HL-60 (cell line): ENCODE measurements around the gene SEPSECS.

ENCODE experiments used
- DNase-seq, 2 experiments: peaks; one replicate each; pipeline ENCODE4 v3.0.0-alpha.2; 2010 to 2020; ENCODE audit warnings: low read depth in 1 of 2, low spot score in 1 of 2
- H3K27ac ChIP-seq: fragments of 250-450 bp; sonication (Bioruptor Pico); replicated peaks from 2 replicates; pipeline ENCODE4 v1.5.1; 2020; ENCODE audit warnings: mild to moderate bottlenecking, moderate library complexity
- H3K27me3 ChIP-seq: fragments of 250-450 bp; sonication (Bioruptor Pico); 2 replicates; pipeline ENCODE4 v1.5.1; 2021; ENCODE audit warnings: mild to moderate bottlenecking, moderate library complexity; ENCODE audit not compliant: insufficient read depth, poor library complexity, severe bottlenecking
- H3K4me3 ChIP-seq: replicated peaks from 2 replicates; pipeline ENCODE4 v1.5.1; 2011; ENCODE audit warnings: mild to moderate bottlenecking, control low read depth, low read length; ENCODE audit not compliant: insufficient read depth
- CTCF ChIP-seq: IDR thresholded peaks from one replicate; pipeline ENCODE4 v1.5.1; 2011; ENCODE audit warnings: low read length, control low read depth, inconsistent platforms; ENCODE audit not compliant: insufficient read depth
- GABPA ChIP-seq: IDR thresholded peaks from 2 replicates; pipeline ENCODE4 v1.6.1; 2012; ENCODE audit warnings: low read depth
- POLR2AphosphoS5 ChIP-seq: IDR thresholded peaks from 2 replicates; pipeline ENCODE4 v1.6.1; 2012; ENCODE audit warnings: low read depth
- REST ChIP-seq: IDR thresholded peaks from 2 replicates; pipeline ENCODE4 v1.6.1; 2012; ENCODE audit warnings: low read depth; ENCODE audit not compliant: insufficient replicate concordance
- SPI1 ChIP-seq: IDR thresholded peaks from 2 replicates; pipeline ENCODE4 v1.6.1; 2012; ENCODE audit warnings: low read depth, mild to moderate bottlenecking, borderline replicate concordance

Gene SEPSECS

DNA sequence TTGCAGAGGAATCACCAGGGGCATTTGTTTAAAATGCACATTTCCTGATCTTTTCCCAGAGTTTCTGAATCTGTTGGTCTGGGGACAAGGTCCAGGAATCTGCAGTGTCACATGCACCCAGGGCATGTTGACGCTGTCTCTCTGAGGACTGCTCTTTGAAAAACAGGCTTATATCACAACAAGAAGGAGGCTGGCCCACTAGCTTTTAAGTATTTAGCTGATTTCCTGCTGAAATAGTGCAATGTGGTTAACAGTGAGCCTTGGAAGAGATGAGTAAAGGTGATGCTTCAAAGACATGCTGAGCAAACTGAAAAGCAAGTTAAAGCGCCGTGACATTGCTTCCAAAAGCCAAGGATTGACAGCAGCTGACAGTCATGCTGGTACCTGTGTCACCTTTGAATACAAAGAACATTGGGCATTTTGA lies 18.6 kb upstream of the SEPSECS start:
- H3K4me3 ChIP-seq: no peak overlapping the region

DNA sequence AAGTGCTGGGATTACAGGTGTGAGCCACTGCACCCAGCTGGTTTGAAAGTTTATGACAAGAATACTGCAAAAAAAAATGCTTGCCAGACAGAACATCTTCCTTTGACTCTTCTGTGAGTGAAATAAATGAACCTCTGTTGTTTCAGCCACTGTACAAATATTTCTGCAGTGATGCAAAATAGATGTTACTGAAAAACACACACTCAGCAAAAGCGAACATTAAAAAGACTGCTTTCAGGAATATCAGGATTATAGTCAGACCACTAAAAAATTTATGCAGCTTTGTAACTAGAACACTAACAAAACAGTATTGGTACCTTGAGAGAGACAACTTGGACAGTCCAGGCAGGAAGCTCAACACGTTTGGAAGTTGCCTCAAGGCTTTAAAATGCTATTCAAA lies 16.9 kb upstream of the SEPSECS start:
- TF ChIP-seq GABPA (no peak), SPI1 (no peak), POLR2AphosphoS5 (no peak), REST (no peak), CTCF (no peak)
- no peaks in the 10 kb centered on the region for H3K27me3 ChIP-seq
- no peak overlapping the region for H3K4me3 ChIP-seq
- H3K27ac ChIP-seq: no peak overlapping the region
- DNase-seq: no peak

More for the DNA sequence above, 18.6 kb upstream of the SEPSECS start:
- Histone ChIP-seq H3K27ac (no peak overlapping the region), H3K27me3 (no peaks in the 10 kb centered on the region)
- TF ChIP-seq SPI1 (no peak), POLR2AphosphoS5 (no peak), GABPA (no peak), CTCF (no peak), REST (no peak)
- DNase-seq: no peak

GRCh38 chr4:25174674-25175073 lies 14.4 kb upstream of the SEPSECS start:
- Histone ChIP-seq H3K27me3 (no peaks in the 10 kb centered on the region), H3K27ac (no peak overlapping the region), H3K4me3 (no peak overlapping the region)
- TF ChIP-seq SPI1: no peak
- TF ChIP-seq GABPA: no peak
- TF ChIP-seq POLR2AphosphoS5: no peak
- no peak for TF ChIP-seq CTCF
- TF ChIP-seq REST: no peak
- DNase-seq: no peak
